ENCODE data around the gene ESF1. TPM values are rescaled to one million over a fixed set of nuclear protein-coding genes. Genes with fewer than 3 reads are reported as not detected.

The ESF1 gene
- total and polyA plus RNA-seq, 9 of the 15 experiments (the other 6 are each of a cell fraction or from before 2014, with no cell fraction given) = 7.0 to 30.4 (median 18.6) TPM

- no peak for FAIRE-seq
- in situ Hi-C loops (cut with MboI) (no loop called here), intact Hi-C loops (cut with micrococcal nuclease) (no loop called here)
- ChIA-PET CTCF (ENCODE audit: low intra/inter-chr PET ratio) (no interaction called here), POLR2A (no interaction called here)
- no peak overlapping the region for H3K9ac ChIP-seq (ENCODE audit: insufficient read depth in 1 of 2, low read depth in 2 of 2, low read length in 2 of 2)
- H3K27ac ChIP-seq (ENCODE audit: extremely low read depth, low read depth, low read length) = no peak overlapping the region
- H3K79me2 ChIP-seq (ENCODE audit: control insufficient read depth, insufficient read depth, low read length) = no peaks in the 10 kb centered on the region
- no peaks in the 10 kb centered on the region for H4K20me1 ChIP-seq (replicated peaks; ENCODE audit: control insufficient read depth, insufficient read depth, low read length)
- TF ChIP-seq ZNF561 (CRISPR knock-in tag; conservative IDR thresholded peaks at IDR 0.05) (no peak), ZNF830 (CRISPR knock-in tag; IDR thresholded peaks at IDR 0.05) (no peak), ZFP30 (CRISPR knock-in tag; IDR thresholded peaks at IDR 0.05; ENCODE audit: borderline replicate concordance) (no peak), GABPA (tag; conservative IDR thresholded peaks at IDR 0.05; ENCODE audit: low read depth) (no peak), COPS2 (conservative IDR thresholded peaks at IDR 0.05) (no peak), ZNF347 (CRISPR knock-in tag; IDR thresholded peaks at IDR 0.05; ENCODE audit: low read depth) (no peak), TAF9B (IDR thresholded peaks at IDR 0.05; ENCODE audit: partially characterized antibody) (no peak), SRSF7 (optimal IDR thresholded peaks at IDR 0.05; ENCODE audit: low read depth, low read length) (no peak), ZNF175 (CRISPR knock-in tag; IDR thresholded peaks at IDR 0.05; ENCODE audit: low read depth) (no peak), RBFOX2 (IDR thresholded peaks at IDR 0.05; ENCODE audit: low read depth, low read length) (no peak), ZNF79 (CRISPR knock-in tag; IDR thresholded peaks at IDR 0.05; ENCODE audit: low read depth) (no peak), TOE1 (IDR thresholded peaks at IDR 0.05; ENCODE audit: borderline replicate concordance) (no peak), TOE1 (CRISPR knock-in tag; IDR thresholded peaks at IDR 0.05; ENCODE audit: borderline replicate concordance, low read depth) (no peak)
- TF ChIP-seq, protein P1, sequence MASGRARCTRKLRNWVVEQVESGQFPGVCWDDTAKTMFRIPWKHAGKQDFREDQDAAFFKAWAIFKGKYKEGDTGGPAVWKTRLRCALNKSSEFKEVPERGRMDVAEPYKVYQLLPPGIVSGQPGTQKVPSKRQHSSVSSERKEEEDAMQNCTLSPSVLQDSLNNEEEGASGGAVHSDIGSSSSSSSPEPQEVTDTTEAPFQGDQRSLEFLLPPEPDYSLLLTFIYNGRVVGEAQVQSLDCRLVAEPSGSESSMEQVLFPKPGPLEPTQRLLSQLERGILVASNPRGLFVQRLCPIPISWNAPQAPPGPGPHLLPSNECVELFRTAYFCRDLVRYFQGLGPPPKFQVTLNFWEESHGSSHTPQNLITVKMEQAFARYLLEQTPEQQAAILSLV (tag; IDR thresholded peaks at IDR 0.05) = no peak
- no peak overlapping the region for H3K4me2 ChIP-seq (ENCODE audit: insufficient read depth, low read length)
- no peak for DNase-seq (ENCODE audit: extremely low read depth in 1 of 4, low spot score in 3 of 4)
- peaks cover 18% of the 10 kb centered on the region; the same call in 1 of the 3 replicates for H3K36me3 ChIP-seq (ENCODE audit: control insufficient read depth, insufficient read depth, low read length)
- H3K4me3 ChIP-seq = no peak overlapping the region
- H3K4me1 ChIP-seq (replicated peaks in 1 of 2; ENCODE audit: control insufficient read depth in 2 of 2, insufficient read depth in 2 of 2, low read length in 2 of 2) = no peaks in the 10 kb centered on the region; a peak in 1 of 5 replicates
- no peaks in the 10 kb centered on the region; a peak in 1 of 5 replicates for H3K27me3 ChIP-seq (ENCODE audit: control insufficient read depth in 2 of 2, insufficient read depth in 2 of 2, low read length in 2 of 2)
- no peak overlapping the region for H2AFZ ChIP-seq (ENCODE audit: low read depth, low read length)
- no peaks in the 10 kb centered on the region for H3K9me1 ChIP-seq (ENCODE audit: control insufficient read depth, insufficient read depth, low read length)
- BruUV-seq (replicated peaks) = no TSS peak
- 77% methylated on average over 7 of the region's 7 CpGs for WGBS (ENCODE audit: insufficient coverage, low coverage, missing lambda C conversion rate)
- no peak for ATAC-seq
- no peaks in the 10 kb centered on the region for H3K9me3 ChIP-seq (replicated peaks; ENCODE audit: control insufficient read depth, insufficient read depth, low read depth, low read length)
Measured at GRCh38 chr20:13821876-13822275, 37.2 kb upstream of the ESF1 start.

All from K562 (cell line).